NCI-H2227 treated with DMSO at 0.1 percent for 48 hours (cell line): Measurements from ENCODE around the gene DMD.

Source experiments
- DNase-seq: peaks from one replicate; lab custom pipeline; 2025; lab: John Stamatoyannopoulos, UW

The DMD gene

DNA sequence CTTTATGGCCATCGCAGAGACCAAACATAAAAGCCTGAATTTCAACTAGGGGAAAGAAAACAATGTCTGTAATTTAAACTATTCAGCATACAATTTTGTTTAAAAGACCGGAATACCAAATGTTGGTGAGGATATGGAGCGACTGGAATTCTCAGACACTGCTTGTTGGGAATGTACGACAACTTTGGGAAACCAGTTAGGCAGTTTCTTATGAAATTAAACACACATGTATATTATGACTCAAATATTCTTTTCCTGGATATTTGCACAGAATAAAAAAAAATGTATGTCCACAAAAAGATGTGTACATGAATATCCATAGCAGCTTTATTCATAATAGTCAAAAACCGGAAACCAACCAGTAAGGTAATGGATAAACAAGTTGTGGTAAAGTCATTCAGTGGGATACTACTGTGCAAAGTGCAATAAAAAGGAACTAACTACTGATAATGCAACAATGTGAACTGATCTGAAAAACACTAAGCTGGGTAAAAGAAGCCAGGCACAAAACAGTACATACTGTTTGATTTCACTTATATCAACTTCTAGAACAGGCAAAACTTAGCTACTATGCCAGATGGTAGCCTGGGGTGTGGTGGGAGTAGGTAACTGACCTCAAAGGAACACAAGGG, 1986.9 kb downstream of the DMD start:
- DNase-seq: no peak

DNA sequence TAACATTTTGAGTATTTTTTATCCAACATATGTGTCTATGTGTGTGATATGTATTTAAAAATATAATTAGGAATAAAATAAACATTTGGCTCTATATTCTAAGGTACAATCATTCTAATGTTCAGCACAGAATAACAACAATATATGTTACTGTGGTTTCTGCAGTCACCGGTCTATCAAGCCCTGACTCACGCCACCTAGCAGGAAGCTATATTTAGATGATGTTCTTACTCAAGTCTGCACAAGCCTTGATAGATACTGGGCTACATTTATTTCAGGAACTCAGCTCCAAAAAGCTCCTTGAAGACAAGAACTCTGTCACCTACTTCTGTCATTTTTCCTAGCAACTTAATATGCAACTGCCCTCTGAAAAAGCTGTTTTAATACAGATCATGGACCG, 1987.5 kb downstream of the DMD start:
- no peak for DNase-seq

- no peak for DNase-seq
Observed at GRCh38 chrX:31222946-31223345, 1988.4 kb downstream of the DMD start.

GRCh38 chrX:31219174-31219573, 1992.2 kb downstream of the DMD start:
- no peak for DNase-seq

- no peak for DNase-seq
Observed at GRCh38 chrX:31217084-31217483, 1994.3 kb downstream of the DMD start.

DNA sequence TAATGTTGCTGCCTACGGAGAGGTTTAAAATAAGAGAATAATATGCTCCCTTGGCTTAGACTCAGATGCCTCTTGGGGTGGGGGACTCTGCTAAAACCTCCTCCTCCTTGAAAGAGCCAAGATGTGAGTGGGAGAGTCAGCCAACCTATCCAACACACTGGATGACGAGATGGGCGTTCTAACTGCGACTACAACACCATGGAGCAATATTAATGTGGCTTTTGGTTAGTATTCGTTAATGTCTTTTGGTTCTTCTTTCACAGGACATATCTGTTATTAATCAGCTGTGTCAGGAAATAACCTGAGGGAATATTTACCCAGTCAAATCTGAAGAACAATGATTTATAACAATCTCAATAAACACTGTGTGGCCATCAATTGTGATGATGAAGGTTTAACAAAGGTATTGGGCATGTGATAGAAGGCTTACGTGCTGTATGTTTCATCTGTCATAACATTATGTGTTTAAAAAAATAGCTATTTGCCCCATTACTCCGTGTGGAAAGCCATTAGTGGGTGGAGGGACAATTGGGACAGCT, 1996.0 kb downstream of the DMD start:
- no peak for DNase-seq

GRCh38 chrX:31213941-31214340, 1997.4 kb downstream of the DMD start:
- no peak for DNase-seq

GRCh38 chrX:31212856-31213748, 1998.2 kb downstream of the DMD start:
- DNase-seq: no peak

DNA sequence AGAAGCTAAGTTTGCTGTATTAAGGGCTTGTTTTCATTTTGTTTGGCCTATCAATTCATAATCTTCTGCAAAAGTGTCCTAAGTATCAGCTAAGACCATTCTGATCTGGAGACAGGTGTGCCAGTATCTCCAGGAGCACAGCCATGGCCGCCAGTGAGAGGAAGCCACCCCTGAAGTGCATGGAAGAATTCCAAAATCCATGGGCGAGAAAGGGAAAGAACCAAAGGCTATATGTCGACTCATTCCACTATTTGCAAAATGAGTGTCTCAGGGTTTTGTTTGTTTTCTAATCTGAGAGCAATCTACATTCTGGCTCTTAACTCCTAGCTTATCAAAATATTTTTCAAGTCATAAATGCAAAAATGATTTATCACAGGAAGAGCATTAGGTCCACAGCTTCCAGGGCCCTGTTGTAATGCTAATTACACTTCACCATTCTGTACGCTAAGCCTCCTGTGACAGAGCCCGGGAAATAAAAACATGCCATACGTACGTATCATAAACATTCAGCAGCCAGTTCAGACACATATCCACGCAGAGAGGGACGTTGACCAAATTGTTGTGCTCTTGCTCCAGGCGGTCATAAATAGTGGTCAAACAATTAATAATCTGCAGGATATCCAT, 2002.2 kb downstream of the DMD start:
- DNase-seq: no peak

GRCh38 chrX:31201503-31201902, 2009.8 kb downstream of the DMD start:
- no peak for DNase-seq

GRCh38 chrX:31200430-31200829, 2010.9 kb downstream of the DMD start:
- DNase-seq: no peak

DNA sequence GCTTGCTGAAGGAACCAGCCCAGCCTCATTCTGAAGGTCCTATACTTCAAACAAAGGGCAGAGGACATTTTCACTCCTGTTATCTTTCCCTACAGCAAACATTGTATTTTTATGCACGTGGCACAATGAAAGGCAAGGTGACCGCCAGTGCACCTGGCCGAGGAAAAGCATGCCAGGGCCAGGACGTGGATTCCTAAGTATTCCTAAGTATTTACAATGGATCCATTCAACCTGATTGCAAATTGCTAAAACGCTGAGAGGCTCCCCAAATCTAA, 2011.6 kb downstream of the DMD start:
- DNase-seq: no peak

GRCh38 chrX:31199056-31199839, 2012.1 kb downstream of the DMD start:
- no peak for DNase-seq

DNA sequence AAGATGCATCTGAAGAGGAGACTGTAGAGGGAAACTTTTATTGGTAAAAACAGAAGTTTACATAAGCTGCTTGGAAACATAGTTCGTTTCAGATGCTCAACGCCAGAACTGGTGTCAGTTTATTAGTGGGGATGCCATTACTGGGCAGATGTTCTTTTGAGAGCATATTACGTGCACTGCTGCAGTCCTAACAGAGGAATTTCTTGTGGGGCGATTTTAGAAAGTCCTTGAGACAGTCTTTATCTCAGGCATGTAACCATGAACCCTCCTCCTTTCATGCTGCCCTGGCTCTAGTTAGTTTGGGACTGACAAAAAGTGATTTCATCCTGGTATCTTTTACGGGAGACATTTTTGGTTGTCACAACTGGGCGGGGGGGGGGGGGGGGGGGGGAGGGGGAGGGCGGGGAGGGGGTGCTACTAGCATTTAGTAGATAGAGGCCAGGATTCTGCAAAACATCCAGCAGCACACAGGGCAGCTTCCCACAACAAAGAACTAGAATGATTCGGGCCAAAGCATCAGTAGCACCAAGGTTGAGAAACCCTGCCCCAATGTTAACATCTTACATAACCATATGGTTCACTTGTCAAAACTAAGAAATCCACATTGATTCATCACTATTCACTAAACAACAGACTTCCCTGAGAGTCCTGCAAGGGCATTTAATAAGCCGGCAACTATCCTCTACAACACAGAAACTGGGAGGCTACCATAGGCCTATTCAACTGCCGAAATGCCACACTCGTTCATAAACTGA, 2021.0 kb downstream of the DMD start:
- DNase-seq: no peak

GRCh38 chrX:31186693-31187338, 2024.5 kb downstream of the DMD start:
- no peak for DNase-seq

DNA sequence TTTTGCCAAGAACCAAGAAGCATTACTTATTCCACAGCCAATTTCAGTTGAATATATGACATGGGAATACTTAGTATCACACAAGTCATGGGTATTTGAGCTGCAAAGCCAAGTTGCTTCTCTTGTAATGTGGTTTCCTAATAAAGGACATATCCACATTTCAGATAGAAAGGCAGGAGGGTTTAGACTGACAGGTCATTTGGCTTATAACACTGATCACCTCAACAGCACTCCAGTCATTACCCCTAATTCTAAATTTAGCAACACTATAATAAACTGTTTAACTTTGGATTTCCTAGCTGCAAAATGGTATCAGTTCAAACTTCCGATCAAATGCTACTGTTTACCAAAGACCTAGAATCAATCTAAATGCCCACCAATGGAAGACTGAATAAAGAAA, 2025.5 kb downstream of the DMD start:
- no peak for DNase-seq

DNA sequence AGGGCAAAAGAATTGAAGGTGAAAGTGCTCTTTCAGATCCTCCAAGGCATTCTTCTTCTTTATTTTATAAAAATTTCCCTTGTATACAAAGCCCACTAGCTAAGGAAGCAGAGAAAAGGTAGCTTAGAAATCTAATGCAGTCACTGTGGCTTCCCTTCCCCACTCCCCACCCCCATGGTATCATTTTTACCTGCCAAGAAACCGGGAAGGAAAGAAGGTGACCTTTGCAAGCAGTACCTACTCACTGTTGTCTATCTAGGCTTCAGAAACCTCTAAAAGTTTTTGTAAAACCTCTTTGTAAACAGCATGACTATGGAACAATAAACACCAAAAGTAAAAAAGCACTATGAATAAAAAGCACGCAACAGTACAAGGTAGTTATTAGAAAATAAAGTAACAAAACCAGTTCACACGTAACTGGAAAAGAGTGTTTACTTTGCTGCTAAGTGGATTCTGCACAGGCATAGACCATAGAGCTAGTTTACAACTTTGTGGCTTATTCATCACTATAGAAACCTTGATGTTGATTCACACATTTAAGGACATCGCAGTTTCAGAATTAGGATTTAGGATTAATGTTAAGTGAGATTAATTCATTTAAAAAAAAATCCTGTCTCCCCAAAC, 2029.9 kb downstream of the DMD start:
- no peak for DNase-seq

DNA sequence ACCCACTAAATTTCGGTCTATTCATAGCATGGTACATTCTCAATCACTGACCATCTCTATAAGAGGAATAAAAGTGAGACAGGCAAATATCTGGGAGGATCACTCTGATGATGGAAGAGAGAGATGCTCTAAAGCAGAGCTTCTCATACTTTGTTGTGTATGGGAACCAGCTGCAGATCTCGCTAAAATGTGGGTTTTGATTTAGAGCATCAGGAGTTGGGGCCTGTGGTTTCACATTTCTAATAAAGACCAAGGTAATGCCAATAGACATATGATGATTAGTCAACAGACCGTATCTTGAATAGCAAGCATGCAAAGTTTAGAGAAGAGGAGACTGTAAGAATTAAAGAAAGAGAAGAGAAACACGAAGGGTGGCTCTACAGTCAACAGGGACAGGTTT, 2032.1 kb downstream of the DMD start:
- no peak for DNase-seq

- DNase-seq: no peak
Observed at GRCh38 chrX:31178769-31179125, 2032.6 kb downstream of the DMD start.

DNA sequence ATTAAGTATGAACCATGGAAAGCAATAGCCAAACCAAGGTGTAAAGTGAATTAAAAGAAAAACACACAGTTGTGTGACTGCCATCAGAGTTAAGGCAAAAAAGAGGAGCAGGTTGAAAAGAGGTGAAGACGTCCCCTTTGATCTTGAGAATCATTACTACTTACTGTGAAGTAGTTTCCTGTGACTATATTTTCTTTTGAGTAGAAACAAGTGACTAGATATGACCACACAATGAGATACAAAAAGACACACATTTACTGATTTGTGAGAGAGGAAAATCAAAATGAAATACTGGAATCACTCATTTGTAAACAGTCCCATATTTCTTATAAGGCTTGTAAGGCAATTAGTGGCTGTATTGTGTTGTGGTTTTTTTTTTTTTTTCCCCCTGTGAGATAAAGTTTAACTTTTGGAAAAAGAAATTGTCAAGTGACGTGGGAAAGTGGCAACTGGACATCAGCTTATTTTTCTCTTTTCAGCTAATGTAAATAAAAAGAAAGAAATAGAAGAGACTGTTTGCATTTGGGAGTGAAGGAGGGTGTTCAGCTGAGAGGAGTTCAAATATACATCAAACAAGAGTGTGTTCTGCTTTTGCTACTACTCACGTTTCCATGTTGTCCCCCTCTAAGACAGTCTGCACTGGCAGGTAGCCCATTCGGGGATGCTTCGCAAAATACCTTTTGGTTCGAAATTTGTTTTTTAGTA, 2033.1 kb downstream of the DMD start:
- no peak for DNase-seq
